Esophagus muscularis mucosa (tissue), 4 donors: ENCODE measurements around the gene HM13. TPM values are rescaled to one million over a fixed set of nuclear protein-coding genes. Genes with fewer than 3 reads are reported as not detected.
"Not testable (repeated sequence)": the region's sequence is repeated elsewhere in the genome, so short reads cannot be mapped to it uniquely, and the experiment has no call there.

Experiments used
- DNase-seq: peaks from one replicate; pipeline ENCODE4 v3.0.0-alpha.2; 2017; ENCODE audit errors: extremely low spot score
- H3K27ac ChIP-seq, 4 donors: fragments of 200-600 bp; sonication (generic); replicated peaks in 1 of 4; 1 replicate in 3 of 4; 2 replicates in 1 of 4; pipeline ENCODE4 v1.5.1; 2016 to 2019; ENCODE audit warnings: mild to moderate bottlenecking in 1 of 4
- H3K27me3 ChIP-seq, 4 donors: fragments of 200-600 bp; sonication (generic); one replicate each; pipeline versions ENCODE4 v1.5.1 to v1.6.0; 2016 to 2019
- H3K36me3 ChIP-seq, 4 donors: fragments of 200-600 bp; sonication (generic); one replicate each; pipeline ENCODE4 v1.5.1; 2016 to 2019
- H3K4me1 ChIP-seq, 4 donors: fragments of 200-600 bp; sonication (generic); one replicate each; pipeline ENCODE4 v1.5.1; 2016 to 2019
- H3K4me3 ChIP-seq, 4 donors: fragments of 200-600 bp; sonication (generic); 1 replicate in 2 of 4; 2 replicates in 2 of 4; pipeline ENCODE4 v1.5.1; 2016 to 2019; ENCODE audit warnings: mild to moderate bottlenecking in 4 of 4, moderate library complexity in 1 of 4
- H3K9me3 ChIP-seq, 4 donors: fragments of 200-600 bp; sonication (generic); 1 replicate in 3 of 4; 2 replicates in 1 of 4; pipeline ENCODE4 v1.5.1; 2016 to 2019
- EP300 ChIP-seq: sonication (generic); formaldehyde crosslinking; IDR thresholded peaks from one replicate; pipeline ENCODE4 v1.6.1; 2017; ENCODE audit warnings: antibody characterized with exemption
- POLR2A ChIP-seq: fragments of 450-650 bp; IDR thresholded peaks from one replicate; pipeline ENCODE4 v1.6.1; 2017; ENCODE audit warnings: antibody characterized with exemption, moderate library complexity, mild to moderate bottlenecking, low read depth
- POLR2AphosphoS5 ChIP-seq, 2 donors: sonication (generic); formaldehyde crosslinking; IDR thresholded peaks; one replicate each; pipeline ENCODE4 v1.6.1; 2017; ENCODE audit warnings: antibody characterized with exemption in 2 of 2
- WGBS: methylation state at CpG from one replicate; pipeline ENCODE4 v1.1.5; 2018; 5-methylcytosine and 5-hydroxymethylcytosine counted together
- intact Hi-C: fragments of 100-400 bp; cut with DNase I; formaldehyde crosslinking; loops from one replicate; pipeline ENCODE4 v1.15.1; 2023
- total RNA-seq, 4 donors: library from RNA; depleted of rRNA; stranded (reverse); fragments of >200 nt; gene quantifications; one replicate each; pipeline versions ENCODE4 v1.1.0 to v1.2.1, GENCODE V29; 2016
- TF ChIP-seq, protein P1 (sequence below), 3 experiments: fragments of 200-600 bp in 2 of 3; fragments of 450-650 bp in 1 of 3; sonication (generic) in 2 of 3; IDR thresholded peaks; one replicate each; pipeline ENCODE4 v1.5.1; 2017 to 2019; ENCODE audit warnings: antibody characterized with exemption in 3 of 3, mild to moderate bottlenecking in 2 of 3, moderate library complexity in 1 of 3

The HM13 gene
- total RNA-seq, 4 donors from 2014 or later = 41.5 to 67.7 (median 47.6) TPM

DNA sequence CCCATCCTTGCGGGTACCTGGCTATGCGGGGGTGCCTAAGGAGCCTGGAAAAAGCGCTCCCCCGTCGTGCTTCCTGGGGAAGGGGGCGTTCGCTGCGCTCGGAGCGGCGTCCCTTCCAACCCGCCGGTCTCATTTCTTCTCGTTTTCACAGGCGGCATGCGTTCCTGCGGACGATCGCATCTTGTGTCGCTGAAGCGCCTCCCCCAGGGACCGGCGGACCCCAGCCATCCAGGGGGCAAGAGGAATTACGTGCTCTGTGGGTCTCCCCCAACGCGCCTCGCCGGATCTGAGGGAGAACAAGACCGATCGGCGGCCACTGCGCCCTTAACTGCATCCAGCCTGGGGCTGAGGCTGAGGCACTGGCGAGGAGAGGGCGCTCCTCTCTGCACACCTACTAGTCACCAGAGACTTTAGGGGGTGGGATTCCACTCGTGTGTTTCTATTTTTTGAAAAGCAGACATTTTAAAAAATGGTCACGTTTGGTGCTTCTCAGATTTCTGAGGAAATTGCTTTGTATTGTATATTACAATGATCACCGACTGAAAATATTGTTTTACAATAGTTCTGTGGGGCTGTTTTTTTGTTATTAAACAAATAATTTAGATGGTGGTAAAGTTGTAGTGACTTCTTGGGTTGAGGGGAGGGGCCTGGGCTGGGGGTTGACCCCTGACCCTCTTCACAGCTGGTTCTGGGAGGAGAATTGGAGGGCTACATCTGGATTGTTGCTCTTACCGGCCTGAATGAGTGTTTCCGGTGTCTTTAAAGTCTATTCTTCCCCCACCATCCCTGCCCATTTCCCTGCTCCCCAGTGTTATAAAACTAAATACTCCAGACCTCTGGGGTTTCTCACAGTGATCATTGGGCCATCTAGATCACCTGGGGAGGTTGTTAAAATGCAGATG is 91.9 kb downstream of the HM13 start:
- intact Hi-C loops = no loop called here
- DNase-seq = no peak
- Histone ChIP-seq H3K9me3 (no peaks in the 10 kb centered on the region), H3K36me3 (peaks cover 0 to 22% (median 0%) of the 10 kb centered on the region in 4 donors), H3K4me1 (peaks cover 47 to 77% (median 68%) of the 10 kb centered on the region in 4 donors), H3K4me3 (peak overlapping the region; percentile 71 to 83 (median 74)), H3K27me3 (no peaks in the 10 kb centered on the region), H3K27ac (peak overlapping the region; percentile 91 to 98 (median 94))
- TF ChIP-seq POLR2AphosphoS5 (IDR thresholded peaks at IDR 0.05) = peak; percentile 6 to 54
- no peak for TF ChIP-seq EP300
- TF ChIP-seq, protein P1, sequence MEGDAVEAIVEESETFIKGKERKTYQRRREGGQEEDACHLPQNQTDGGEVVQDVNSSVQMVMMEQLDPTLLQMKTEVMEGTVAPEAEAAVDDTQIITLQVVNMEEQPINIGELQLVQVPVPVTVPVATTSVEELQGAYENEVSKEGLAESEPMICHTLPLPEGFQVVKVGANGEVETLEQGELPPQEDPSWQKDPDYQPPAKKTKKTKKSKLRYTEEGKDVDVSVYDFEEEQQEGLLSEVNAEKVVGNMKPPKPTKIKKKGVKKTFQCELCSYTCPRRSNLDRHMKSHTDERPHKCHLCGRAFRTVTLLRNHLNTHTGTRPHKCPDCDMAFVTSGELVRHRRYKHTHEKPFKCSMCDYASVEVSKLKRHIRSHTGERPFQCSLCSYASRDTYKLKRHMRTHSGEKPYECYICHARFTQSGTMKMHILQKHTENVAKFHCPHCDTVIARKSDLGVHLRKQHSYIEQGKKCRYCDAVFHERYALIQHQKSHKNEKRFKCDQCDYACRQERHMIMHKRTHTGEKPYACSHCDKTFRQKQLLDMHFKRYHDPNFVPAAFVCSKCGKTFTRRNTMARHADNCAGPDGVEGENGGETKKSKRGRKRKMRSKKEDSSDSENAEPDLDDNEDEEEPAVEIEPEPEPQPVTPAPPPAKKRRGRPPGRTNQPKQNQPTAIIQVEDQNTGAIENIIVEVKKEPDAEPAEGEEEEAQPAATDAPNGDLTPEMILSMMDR (IDR thresholded peaks at IDR 0.05) = no peak
- WGBS = 10% methylated on average over 20 of the region's 39 CpGs

- H3K4me3 ChIP-seq = peak overlapping the region; percentile 71 to 83 (median 74)
- H3K27me3 ChIP-seq = no peaks in the 10 kb centered on the region
- peaks cover 0 to 22% (median 0%) of the 10 kb centered on the region in 4 donors for H3K36me3 ChIP-seq
- peak overlapping the region; percentile 91 to 98 (median 94) for H3K27ac ChIP-seq
- no peaks in the 10 kb centered on the region for H3K9me3 ChIP-seq
- peaks cover 55 to 82% (median 75%) of the 10 kb centered on the region in 4 donors for H3K4me1 ChIP-seq
- DNase-seq = no peak
- no peak for TF ChIP-seq EP300
- peak; percentile 4 to 72 for TF ChIP-seq POLR2AphosphoS5 (IDR thresholded peaks at IDR 0.05)
- TF ChIP-seq POLR2A = no peak
- WGBS = 81% methylated on average over 2 of the region's 8 CpGs
- intact Hi-C loops = no loop called here
These were observed 92.8 kb downstream of the HM13 start for GRCh38 chr20:31606804-31607639.

DNA sequence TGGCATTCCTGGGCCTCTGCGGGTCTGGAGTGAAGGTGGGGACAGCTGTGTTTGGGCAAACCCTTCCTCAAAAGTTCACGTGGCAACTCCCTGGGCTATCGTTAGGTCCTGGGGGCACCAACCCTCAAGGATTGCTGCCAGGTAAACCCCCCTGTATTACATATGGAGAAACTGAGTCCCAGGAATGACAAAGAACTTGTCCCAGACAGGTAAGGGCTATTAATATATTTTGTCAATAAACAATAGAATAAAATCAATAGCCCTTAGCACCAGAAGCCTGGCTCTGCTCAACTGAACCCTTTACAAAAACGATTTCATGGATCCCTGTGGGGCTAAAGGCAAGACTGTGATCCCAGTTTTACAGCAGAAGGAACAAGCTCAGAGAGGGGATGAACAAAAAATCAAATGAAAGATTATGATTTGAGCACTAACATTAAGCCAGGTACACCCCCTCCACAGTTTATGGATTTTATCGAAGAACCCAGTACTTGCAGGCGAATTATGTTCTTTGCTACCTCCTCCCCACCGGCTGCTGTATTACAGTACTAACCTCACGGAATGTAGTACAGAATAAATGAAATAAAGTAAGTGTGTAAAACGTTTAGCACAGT is 93.5 kb downstream of the HM13 start:
- H3K27ac ChIP-seq = peak overlapping the region; percentile 91 to 98 (median 94)
- peaks cover 0 to 22% (median 0%) of the 10 kb centered on the region in 4 donors for H3K36me3 ChIP-seq
- no peaks in the 10 kb centered on the region for H3K27me3 ChIP-seq
- WGBS = 44% methylated on average over 8 of the region's 9 CpGs
- peak overlapping the region; percentile 71 to 83 (median 74) for H3K4me3 ChIP-seq
- no peaks in the 10 kb centered on the region for H3K9me3 ChIP-seq
- DNase-seq = no peak
- intact Hi-C loops = no loop called here
- no peak for TF ChIP-seq POLR2AphosphoS5 (IDR thresholded peaks at IDR 0.05)
- TF ChIP-seq POLR2A = no peak
- H3K4me1 ChIP-seq = peaks cover 57 to 83% (median 80%) of the 10 kb centered on the region in 4 donors

DNA sequence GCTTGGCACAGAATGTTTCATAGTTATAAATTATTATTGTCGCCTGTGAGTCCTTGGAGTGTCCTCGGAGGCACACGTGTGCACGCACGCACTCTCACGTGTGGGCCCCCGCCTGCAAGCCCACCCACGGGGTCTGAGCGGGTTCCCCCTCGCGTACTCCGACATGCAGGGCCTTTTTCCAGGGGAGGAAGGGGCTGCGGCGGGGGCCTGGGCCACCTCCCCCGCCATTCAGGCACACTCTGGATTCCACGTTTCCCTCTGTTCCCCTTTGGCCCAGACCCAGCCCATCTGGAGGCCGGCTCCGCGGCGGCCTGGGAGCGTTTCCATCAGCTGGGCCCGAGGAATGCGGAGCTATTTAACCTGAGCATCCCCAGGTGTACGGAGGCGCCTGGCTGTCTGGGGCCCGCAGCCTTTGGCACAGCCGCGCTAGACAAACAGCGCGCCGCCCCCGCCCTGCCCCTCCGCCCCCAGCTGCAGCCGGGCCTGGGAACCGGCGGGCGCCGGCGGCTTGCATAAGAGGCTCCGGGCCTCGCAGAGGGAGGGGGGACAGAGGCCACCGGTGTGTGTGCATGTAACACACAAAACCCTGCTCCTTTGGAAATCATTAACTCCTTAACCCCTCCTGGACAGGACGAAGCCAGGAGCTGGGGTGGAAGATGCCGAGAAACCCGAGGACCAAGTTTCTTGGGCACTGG is 94.2 kb downstream of the HM13 start:
- peak; percentile 70 for TF ChIP-seq EP300
- peak; percentile 90 to 91 for TF ChIP-seq POLR2AphosphoS5 (IDR thresholded peaks at IDR 0.05)
- TF ChIP-seq POLR2A = no peak
- TF ChIP-seq, protein P1 (IDR thresholded peaks at IDR 0.05) = peak in 1 of 3 experiments; percentile 4
- no peaks in the 10 kb centered on the region for H3K9me3 ChIP-seq
- H3K36me3 ChIP-seq = peaks cover 0 to 22% (median 0%) of the 10 kb centered on the region in 4 donors
- WGBS = 25% methylated on average over 16 of the region's 45 CpGs
- peak overlapping the region; percentile 91 to 98 (median 94) for H3K27ac ChIP-seq
- peaks cover 52 to 82% (median 79%) of the 10 kb centered on the region in 4 donors for H3K4me1 ChIP-seq
- no peak for DNase-seq
- no peaks in the 10 kb centered on the region for H3K27me3 ChIP-seq
- H3K4me3 ChIP-seq = peak overlapping the region; percentile 71 to 83 (median 74)
- intact Hi-C loops = no loop called here

DNA sequence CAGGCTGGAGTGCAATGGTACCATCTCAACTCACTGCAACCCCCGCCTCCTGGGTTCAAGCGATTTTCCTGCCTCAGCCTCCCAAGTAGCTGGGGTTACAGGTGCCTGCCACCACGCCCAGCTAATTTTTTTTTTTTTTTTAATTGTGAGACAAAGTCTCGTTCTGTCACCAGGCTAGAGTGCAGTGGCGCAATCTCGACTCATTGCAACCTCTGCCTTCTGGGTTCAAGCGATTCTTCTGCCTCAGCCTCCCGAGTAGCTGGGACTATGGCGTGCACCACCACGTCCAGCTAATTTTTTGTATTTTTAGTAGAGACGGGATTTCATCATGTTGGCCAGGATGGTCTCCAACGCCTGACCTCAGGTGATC is 98.0 kb downstream of the HM13 start:
- 88% methylated on average over 12 of the region's 12 CpGs for WGBS
- not testable (repeated sequence) for H3K9me3 ChIP-seq, H3K36me3 ChIP-seq, H3K27me3 ChIP-seq, DNase-seq, H3K4me3 ChIP-seq
- Histone ChIP-seq H3K4me1 (peaks cover 44 to 54% (median 50%) of the 10 kb centered on the region in 4 donors), H3K27ac (peak overlapping the region in 1 of 4 donors; percentile 94)
- intact Hi-C loops = loop anchor here (2.0 kb wide), 1 partner anchor 49 kb away; no protein-coding TSS in a partner anchor
